ENCODE measurements around the gene DUSP1. TPM values are rescaled to one million over a fixed set of nuclear protein-coding genes. Genes with fewer than 3 reads are reported as not detected.
A peak's percentile ranks its signal among the peaks of the same experiment; 100 is the strongest.

The DUSP1 gene
- total and polyA plus RNA-seq, 10 donors: 46.0 to 818 (median 239) TPM

DNA sequence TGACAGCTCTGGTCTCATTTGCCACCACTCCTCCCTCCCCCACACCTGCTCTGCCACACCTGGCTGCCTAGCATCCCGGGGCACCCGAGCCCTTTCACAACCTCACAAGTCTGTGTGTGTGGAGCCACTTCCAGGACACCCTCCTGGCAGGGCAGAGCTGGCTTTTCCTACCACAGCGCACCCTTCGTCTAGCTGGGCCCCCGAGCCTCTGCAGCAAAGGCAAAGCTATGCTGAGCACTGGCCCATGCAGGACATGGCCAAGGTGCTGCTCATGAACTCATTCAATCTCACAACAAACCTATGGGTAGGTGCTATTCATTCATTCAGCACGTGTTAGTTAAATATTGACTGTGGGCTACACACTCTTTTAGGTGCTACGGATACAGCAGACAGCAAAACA lies 43.4 kb downstream of the DUSP1 start:
- TF ChIP-seq POLR2AphosphoS5 (IDR thresholded peaks at IDR 0.05) (no peak), POLR2A (IDR thresholded peaks at IDR 0.05) (no peak)
- TF ChIP-seq, protein P1, sequence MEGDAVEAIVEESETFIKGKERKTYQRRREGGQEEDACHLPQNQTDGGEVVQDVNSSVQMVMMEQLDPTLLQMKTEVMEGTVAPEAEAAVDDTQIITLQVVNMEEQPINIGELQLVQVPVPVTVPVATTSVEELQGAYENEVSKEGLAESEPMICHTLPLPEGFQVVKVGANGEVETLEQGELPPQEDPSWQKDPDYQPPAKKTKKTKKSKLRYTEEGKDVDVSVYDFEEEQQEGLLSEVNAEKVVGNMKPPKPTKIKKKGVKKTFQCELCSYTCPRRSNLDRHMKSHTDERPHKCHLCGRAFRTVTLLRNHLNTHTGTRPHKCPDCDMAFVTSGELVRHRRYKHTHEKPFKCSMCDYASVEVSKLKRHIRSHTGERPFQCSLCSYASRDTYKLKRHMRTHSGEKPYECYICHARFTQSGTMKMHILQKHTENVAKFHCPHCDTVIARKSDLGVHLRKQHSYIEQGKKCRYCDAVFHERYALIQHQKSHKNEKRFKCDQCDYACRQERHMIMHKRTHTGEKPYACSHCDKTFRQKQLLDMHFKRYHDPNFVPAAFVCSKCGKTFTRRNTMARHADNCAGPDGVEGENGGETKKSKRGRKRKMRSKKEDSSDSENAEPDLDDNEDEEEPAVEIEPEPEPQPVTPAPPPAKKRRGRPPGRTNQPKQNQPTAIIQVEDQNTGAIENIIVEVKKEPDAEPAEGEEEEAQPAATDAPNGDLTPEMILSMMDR (IDR thresholded peaks at IDR 0.05 in 8 of 11, conservative IDR thresholded peaks at IDR 0.05 in 3 of 11): no peak
- Histone ChIP-seq H3K36me3 (no peaks in the 10 kb centered on the region), H3K9me3 (no peaks in the 10 kb centered on the region), H3K27me3 (replicated peaks in 1 of 7) (no peaks in the 10 kb centered on the region), H3K4me1 (peaks cover 0 to 8% (median 6%) of the 10 kb centered on the region in 6 donors), H3K27ac (no peak overlapping the region), H3K4me3 (no peak overlapping the region)
- intact Hi-C loops (cut with DNase I; ENCODE audit: low total_unique reads): no loop called here
- WGBS, 5 donors: 83 to 92% (median 88%) methylated on average over 7 of the region's 7 CpGs
- peak; percentile 56 for DNase-seq

DNA sequence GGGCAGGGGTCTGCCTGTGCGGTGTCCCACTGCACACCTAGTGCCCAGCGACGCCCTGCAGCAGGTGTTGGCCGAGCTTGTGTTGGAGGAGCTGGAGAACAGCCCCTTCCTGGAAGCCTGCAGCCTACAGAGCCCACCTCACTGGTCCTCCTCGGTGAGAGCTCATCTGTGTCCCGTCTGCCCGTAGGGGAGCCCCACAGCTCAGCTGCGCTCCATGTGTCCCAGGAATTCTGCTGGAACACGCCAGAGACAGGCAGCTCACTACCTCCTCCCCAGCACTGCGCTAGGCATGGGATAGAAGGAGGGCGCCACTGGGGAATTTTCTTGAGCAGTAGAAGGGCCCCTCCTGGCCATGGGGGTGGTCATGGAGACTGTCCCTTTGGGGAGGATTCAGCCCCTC lies 44.0 kb downstream of the DUSP1 start:
- no peaks in the 10 kb centered on the region for H3K9me3 ChIP-seq
- H3K27me3 ChIP-seq (replicated peaks in 1 of 7): no peaks in the 10 kb centered on the region
- DNase-seq: peak; percentile 61
- intact Hi-C loops (cut with DNase I; ENCODE audit: low total_unique reads): no loop called here
- TF ChIP-seq POLR2AphosphoS5 (IDR thresholded peaks at IDR 0.05): no peak
- TF ChIP-seq, protein P1 (IDR thresholded peaks at IDR 0.05 in 8 of 11, conservative IDR thresholded peaks at IDR 0.05 in 3 of 11): no peak
- no peak for TF ChIP-seq POLR2A (IDR thresholded peaks at IDR 0.05)
- H3K36me3 ChIP-seq: no peaks in the 10 kb centered on the region
- H3K27ac ChIP-seq: no peak overlapping the region
- WGBS, 5 donors: 91 to 97% (median 93%) methylated on average over 6 to 11 of the region's 11 CpGs
- no peak overlapping the region for H3K4me3 ChIP-seq
- peaks cover 5 to 14% (median 11%) of the 10 kb centered on the region in 6 donors for H3K4me1 ChIP-seq

DNA sequence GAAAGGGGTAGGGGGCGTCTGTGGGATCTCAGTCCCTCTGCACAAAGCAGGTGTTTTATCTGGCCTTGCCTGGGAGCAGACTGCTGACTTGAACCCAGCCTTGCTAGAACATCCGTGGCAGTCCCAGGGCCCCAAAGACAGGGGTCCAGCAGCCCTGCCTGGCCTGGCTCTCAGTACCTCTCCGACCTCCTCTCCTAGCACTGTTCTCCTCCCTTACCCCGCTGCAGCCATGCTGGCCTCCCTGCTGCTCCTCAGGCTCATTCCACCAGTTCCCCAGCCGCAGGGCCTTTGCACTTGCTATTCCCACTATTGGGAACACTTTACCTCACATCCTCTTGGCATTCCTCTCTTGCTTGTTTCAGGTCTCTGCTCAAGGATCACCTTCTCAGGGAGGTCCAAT lies 45.2 kb downstream of the DUSP1 start:
- H3K9me3 ChIP-seq: no peaks in the 10 kb centered on the region
- no peak overlapping the region for H3K4me3 ChIP-seq
- H3K27ac ChIP-seq: no peak overlapping the region
- peaks cover 6 to 23% (median 20%) of the 10 kb centered on the region in 6 donors for H3K4me1 ChIP-seq
- 92 to 98% (median 95%) methylated on average over 5 of the region's 5 CpGs for WGBS, 5 donors
- no peak for TF ChIP-seq POLR2AphosphoS5 (IDR thresholded peaks at IDR 0.05)
- TF ChIP-seq, protein P1 (IDR thresholded peaks at IDR 0.05 in 8 of 11, conservative IDR thresholded peaks at IDR 0.05 in 3 of 11): no peak
- TF ChIP-seq POLR2A (IDR thresholded peaks at IDR 0.05): no peak
- H3K36me3 ChIP-seq: no peaks in the 10 kb centered on the region
- H3K27me3 ChIP-seq (replicated peaks in 1 of 7): no peaks in the 10 kb centered on the region
- peak; percentile 59 for DNase-seq
- intact Hi-C loops (cut with DNase I; ENCODE audit: low total_unique reads): no loop called here

DNA sequence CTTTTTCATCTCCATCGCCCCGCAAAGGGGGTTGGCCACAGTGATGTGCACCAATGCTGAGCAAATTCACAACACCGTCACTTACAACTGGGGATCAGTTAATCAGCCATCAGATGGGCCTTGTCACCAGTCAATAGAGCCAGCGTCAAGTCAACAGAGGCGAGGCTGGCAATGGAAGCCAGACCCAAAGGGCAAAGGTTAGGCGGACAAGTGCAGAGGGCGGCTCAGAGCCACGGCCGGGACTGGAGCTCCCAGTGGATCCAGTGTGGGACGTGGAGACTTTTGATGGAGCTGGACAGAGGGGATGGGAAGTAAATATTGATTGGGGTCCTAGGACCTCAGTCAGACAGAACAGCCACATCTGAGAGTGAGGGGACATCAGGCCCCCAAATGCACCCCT lies 45.7 kb downstream of the DUSP1 start:
- H3K4me1 ChIP-seq: peaks cover 6 to 23% (median 20%) of the 10 kb centered on the region in 6 donors
- no peak overlapping the region for H3K27ac ChIP-seq
- TF ChIP-seq POLR2AphosphoS5 (IDR thresholded peaks at IDR 0.05): no peak
- no peak overlapping the region for H3K4me3 ChIP-seq
- no peaks in the 10 kb centered on the region for H3K9me3 ChIP-seq
- H3K36me3 ChIP-seq: no peaks in the 10 kb centered on the region
- H3K27me3 ChIP-seq (replicated peaks in 1 of 7): no peaks in the 10 kb centered on the region
- intact Hi-C loops (cut with DNase I; ENCODE audit: low total_unique reads): no loop called here
- whole genome bisulfite sequencing, 5 donors: 90 to 98% (median 96%) methylated on average over 10 of the region's 10 CpGs
- peak; percentile 55 for DNase-seq

All from spleen (tissue), 11 donors.